Measurements from ENCODE around the gene SLC39A6.
"Not testable (repeated sequence)": the region's sequence is repeated elsewhere in the genome, so short reads cannot be mapped to it uniquely, and the experiment has no call there.

SLC39A6 gene

DNA sequence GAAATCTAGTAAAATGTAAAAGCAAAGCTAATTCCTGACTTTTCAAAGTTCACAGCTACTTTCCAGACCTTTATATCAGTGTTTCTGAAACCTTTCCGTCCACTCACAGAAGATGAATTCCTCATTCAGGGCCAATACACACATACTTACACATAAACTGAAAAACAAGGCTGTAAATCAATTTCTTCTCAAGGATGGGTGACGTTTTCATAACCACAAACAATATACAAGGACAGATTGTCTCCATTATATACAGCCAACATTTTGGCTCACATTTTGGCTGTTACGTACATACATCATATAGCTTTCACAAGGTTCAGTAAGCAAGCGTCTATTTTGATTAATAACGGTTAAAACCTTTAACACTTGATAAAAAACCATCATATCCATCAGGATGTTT, 63.1 kb downstream of the SLC39A6 start:
- no peak overlapping the region for H3K27ac Mint-ChIP-seq (ENCODE audit: low read depth)
- H3K9me3 Mint-ChIP-seq, result no peaks in the 10 kb centered on the region
- no peak for ATAC-seq (replicated peaks; ENCODE audit: extremely low read depth, poor library complexity, severe bottlenecking)
- DNase-seq (ENCODE audit: low spot score in 2 of 2), result no peak
- H3K36me3 Mint-ChIP-seq (ENCODE audit: insufficient read depth), result peaks cover 7% of the 10 kb centered on the region
- peak overlapping the region; percentile 86 for H3K4me3 Mint-ChIP-seq
- H3K4me1 Mint-ChIP-seq, result peaks cover 45% of the 10 kb centered on the region
- H3K27me3 Mint-ChIP-seq, result no peaks in the 10 kb centered on the region

GRCh38 chr18:36064809-36065079, 64.4 kb downstream of the SLC39A6 start:
- H3K27me3 Mint-ChIP-seq; H3K27ac Mint-ChIP-seq (ENCODE audit: low read depth); H3K36me3 Mint-ChIP-seq (ENCODE audit: insufficient read depth); H3K9me3 Mint-ChIP-seq; DNase-seq (ENCODE audit: low spot score in 2 of 2); H3K4me3 Mint-ChIP-seq; ATAC-seq (replicated peaks; ENCODE audit: extremely low read depth, poor library complexity, severe bottlenecking): not testable (repeated sequence)
- peaks cover 45% of the 10 kb centered on the region for H3K4me1 Mint-ChIP-seq

DNA sequence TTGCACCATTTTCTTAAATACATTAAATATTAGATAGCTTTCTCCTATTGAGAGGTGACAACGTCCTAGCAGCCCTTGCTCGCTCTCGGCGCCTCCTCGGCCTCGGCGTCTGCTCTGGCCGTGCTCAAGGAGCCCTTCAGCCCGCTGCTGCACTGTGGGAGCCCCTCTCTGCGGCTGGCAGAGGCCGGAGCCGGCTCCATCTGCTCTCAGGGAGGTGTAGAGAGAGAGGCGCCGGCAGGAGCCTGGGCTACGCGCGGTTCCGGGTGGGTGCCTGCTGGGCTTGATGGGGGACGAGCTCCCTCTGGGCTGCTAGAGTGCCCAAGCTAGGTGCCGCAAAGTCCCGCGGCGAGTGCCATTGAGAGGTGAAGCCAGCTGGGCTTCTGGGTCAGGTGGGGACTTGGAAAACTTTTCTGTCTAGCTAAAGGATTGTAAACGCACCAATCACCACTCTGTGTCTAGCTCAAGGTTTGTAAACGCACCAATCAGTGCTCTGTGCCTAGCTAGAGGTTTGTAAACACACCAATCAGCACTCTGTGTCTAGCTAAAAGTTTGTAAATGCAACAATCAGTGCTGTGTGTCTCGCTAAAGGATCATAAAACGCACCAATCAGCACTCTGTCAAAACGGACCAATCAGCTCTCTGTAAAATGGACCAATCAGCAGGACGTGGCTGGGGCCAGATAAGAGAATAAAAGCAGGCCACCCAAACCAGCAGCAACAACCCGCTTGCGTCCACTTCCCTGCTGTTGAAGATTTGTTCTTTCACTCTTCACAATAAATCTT, 64.9 kb downstream of the SLC39A6 start:
- Mint-ChIP-seq H3K4me1 (peaks cover 45% of the 10 kb centered on the region), H3K4me3 (no peak overlapping the region), H3K36me3 (ENCODE audit: insufficient read depth) (peaks cover 6% of the 10 kb centered on the region), H3K27me3 (no peaks in the 10 kb centered on the region), H3K9me3 (no peaks in the 10 kb centered on the region), H3K27ac (ENCODE audit: low read depth) (no peak overlapping the region)
- DNase-seq (ENCODE audit: low spot score in 2 of 2) (no peak), ATAC-seq (replicated peaks; ENCODE audit: extremely low read depth, poor library complexity, severe bottlenecking) (no peak)

GRCh38 chr18:36058674-36059073, 70.5 kb downstream of the SLC39A6 start:
- DNase-seq (ENCODE audit: low spot score in 2 of 2) (no peak), ATAC-seq (replicated peaks; ENCODE audit: extremely low read depth, poor library complexity, severe bottlenecking) (no peak)
- Mint-ChIP-seq H3K4me1 (peaks cover 24% of the 10 kb centered on the region), H3K36me3 (ENCODE audit: insufficient read depth) (peaks cover 2% of the 10 kb centered on the region), H3K9me3 (no peaks in the 10 kb centered on the region), H3K4me3 (no peak overlapping the region), H3K27me3 (no peaks in the 10 kb centered on the region), H3K27ac (ENCODE audit: low read depth) (no peak overlapping the region)

All from central memory CD8-positive, alpha-beta T cell (primary cell).